KG1 (cell line): ENCODE measurements around the gene FGF8.
"Not testable (repeated sequence)": the region's sequence is repeated elsewhere in the genome, so short reads cannot be mapped to it uniquely, and the experiment has no call there.

Source experiments
- DNase-seq: peaks from one replicate; lab custom pipeline; 2025; lab: John Stamatoyannopoulos, UW

The FGF8 gene, protein sequence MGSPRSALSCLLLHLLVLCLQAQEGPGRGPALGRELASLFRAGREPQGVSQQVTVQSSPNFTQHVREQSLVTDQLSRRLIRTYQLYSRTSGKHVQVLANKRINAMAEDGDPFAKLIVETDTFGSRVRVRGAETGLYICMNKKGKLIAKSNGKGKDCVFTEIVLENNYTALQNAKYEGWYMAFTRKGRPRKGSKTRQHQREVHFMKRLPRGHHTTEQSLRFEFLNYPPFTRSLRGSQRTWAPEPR

DNA sequence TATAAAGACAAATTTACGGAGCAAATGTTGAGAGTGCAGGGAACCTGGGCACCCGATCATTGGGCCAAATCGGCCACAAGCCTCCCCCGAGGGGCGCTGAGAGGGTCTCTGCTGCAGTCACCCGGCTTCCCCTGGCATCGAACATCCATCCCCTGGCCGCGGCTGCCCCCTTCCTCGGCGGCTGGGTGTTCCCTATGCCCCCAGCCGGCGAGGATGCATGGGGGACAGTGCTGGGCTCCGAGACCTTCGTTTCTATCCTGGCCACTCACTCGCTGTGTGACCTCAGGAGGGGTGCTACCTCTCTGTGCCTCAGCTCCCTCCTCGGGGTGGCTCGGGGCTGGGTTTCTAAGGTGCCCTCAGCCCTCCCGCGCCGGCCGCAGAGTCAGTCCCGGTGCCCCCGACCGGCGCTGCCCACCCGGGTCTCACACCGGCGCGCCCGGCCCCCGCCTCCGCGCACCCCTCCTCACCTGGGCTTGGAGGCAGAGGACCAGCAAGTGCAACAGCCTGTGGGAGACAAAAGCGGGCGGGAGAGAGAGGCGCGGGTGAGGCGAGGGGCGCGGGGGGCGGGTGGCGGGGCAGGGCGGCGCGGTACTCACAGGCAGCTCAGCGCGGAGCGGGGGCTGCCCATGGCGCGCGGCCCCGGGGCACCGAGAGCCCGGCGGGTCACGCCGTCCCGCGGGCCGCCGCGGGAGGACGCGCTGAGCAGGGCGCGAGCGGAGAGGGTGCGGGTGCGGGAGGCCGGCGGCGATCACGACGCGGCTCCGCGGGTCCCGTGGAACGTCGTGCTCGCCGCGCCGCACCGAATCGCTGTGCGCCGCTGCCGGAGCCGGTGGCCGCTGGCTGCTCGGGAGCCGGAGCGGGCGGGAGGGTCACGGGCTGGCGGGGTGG is at the start of gene FGF8:
FGF8 (minus strand) TSS at position 842 of the 888 bp plus-strand sequence; CDS start at position 628, 214 bp downstream.
- DNase-seq: no peak

GRCh38 chr10:101824736-101825135 is 48.8 kb upstream of the FGF8 start:
- no peak for DNase-seq

DNA sequence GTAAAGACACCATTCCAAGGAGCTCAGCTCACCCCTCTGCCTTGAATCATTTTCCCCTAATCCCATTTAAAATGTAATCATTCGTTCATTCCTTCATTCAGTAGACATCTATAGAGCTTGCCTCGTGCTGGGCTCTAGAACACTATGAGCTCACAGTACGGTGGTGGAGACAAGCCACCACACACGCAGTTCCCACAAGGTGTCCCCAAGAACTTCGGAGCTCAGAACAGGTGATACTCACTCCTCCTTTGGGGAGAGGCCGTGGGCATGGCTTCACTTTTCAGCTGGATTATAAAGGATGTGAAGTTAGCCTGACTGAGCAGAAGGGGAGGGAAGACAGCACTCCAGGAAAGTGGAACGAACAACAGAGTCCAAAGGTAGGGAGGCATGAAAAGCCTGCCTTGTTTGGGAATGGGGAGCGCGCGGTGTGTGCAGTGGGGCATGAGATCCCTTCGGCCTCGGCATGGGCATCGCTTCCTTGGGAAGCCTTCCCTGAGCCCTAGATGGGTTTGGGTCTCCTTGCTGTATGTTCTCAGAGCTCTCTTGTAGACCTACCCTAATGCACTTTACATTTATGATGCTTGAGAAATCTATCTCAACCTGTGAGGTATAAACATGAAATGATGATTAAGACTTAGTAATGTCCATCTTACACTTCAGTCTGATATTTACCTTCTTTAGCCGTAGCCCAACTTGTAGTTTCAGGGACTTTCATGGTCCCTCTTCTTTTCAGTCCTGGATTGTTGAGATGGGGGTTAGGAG is 43.1 kb upstream of the FGF8 start:
- DNase-seq: no peak

GRCh38 chr10:101818119-101818871 is 42.4 kb upstream of the FGF8 start, which contains the start of gene OGA:
OGA (minus strand) TSS chr10:101818444; CDS start chr10:101818022, 422 bp downstream.
- peak; percentile 99 for DNase-seq

DNA sequence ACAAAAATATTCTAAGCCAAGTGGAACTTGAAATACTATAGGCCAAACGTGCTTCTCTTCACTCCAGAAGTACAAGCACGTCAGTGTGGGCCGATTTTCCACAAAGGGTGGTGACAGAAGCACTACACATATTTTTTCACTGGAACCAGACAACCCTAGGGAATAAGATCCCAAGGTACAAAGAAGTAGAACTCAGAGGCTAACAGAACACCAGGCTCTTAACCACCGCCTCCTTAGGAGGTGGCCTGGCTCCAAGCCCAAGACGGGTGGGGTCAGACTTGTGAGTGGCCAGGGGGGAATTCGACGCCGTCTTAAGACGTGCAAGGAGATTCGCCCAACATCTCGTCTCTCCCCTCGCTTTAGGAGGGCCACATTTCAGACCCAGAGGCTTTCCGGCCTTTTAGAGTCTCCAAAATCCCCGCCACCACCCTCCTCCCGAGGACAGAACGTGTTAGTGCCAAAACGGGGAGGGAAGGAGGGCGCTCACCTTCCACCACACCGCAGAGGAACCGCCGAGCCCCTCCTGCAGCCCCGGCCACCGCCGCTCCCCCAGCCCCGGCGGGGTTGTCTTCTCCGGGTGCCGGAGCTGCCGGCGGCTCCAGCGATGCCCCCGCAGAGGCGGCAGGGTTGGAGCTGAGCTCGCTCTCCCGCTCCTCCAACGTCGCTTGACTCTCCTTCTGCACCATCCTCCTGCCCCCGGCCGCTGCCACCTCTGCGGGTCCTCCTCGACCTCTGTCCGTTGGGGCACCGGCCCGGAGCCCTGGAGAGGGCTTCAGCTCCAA is 41.6 kb upstream of the FGF8 start:
- peak; percentile 36 for DNase-seq

DNA sequence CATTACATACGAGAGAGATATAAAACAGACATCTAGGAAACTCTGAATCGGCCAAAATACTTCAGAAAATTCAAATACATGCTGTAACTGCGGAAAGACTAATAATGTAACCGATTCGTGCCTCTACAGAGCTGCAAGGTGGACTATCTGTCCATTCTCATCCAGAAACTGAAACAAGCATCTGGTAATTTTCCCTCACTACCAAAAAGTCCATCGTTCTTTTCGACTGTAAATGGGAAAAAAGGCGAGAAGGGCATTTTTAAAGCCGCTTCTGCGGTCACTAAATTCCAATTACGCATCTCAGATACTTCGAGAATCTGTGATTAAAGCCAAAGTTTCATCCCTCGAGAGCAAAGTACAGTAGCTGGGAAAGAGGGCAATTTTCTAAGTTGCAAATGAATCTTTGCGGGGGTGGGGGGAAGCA is 41.0 kb upstream of the FGF8 start:
- no peak for DNase-seq

DNA sequence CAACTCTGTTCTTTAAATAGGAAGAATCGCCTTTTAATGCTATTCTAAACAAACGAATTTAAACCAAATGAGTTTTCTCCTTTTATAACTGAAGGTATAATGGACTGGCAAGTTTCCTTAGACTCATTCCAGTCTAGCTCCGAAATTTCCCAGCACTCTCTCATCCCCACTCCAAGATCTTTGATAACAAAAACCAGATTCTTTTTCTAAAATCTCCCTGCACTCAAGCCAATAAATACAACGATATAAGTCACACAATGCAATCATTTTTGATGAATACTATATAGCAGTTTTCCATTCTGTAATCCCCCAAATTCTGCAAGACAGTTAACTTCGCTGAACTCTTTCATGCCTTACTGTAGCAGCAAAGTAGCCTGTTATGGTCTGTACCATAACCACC is 40.5 kb upstream of the FGF8 start:
- DNase-seq: no peak

DNA sequence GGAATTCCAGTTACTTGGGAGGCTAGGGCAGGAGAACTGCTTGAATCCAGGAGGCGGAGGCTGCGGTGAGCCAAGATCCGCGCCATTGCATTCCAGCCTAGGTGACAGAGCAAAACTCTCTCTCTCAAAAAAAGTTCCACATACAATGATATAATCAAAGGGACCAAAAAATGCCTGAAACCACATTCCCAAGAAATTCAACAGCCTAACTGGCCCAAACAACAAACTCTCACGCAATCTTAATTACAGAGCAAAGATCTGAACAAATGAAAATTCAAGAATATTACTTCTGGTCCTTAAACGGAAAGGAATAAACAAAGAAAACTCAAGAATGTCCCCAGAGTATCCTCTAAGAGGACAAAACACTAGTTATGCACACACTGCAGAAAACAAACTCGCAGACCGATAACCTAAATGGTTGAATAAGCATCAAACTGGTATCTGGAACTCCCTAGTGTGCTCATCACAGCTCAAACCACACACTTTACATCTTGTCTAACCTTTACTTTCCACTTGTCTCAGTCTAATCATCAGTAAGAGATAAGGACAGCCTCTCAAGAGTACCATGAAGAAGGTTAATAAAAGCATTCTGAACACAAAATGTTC is 38.7 kb upstream of the FGF8 start:
- DNase-seq: no peak

- no peak for DNase-seq
Observed at GRCh38 chr10:101812606-101813005, 36.7 kb upstream of the FGF8 start.

DNA sequence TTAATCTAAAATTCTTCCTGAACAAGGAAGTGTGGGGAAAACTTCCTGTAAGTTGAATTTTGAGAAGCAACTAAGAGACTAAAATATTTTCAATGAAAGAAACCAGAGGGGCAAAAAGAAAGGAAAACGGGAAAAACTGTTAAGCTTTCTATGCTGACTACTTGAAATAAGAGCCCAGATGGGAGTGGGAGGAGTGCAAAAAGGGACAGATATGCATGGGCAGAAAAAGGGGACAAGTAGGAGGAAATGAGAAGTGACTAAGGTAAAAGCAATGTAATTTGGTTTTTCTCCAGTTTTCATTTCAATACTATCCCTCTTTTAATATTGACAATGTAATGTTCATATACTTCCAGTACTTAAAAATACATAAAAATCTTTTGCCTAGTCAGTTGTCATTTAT is 31.2 kb upstream of the FGF8 start:
- DNase-seq: no peak

- DNase-seq: no peak
Observed at GRCh38 chr10:101803511-101803910, 27.6 kb upstream of the FGF8 start.

GRCh38 chr10:101797403-101798059 is 21.6 kb upstream of the FGF8 start:
- DNase-seq: no peak

- no peak for DNase-seq
Observed at GRCh38 chr10:101793526-101793925, 17.6 kb upstream of the FGF8 start.

DNA sequence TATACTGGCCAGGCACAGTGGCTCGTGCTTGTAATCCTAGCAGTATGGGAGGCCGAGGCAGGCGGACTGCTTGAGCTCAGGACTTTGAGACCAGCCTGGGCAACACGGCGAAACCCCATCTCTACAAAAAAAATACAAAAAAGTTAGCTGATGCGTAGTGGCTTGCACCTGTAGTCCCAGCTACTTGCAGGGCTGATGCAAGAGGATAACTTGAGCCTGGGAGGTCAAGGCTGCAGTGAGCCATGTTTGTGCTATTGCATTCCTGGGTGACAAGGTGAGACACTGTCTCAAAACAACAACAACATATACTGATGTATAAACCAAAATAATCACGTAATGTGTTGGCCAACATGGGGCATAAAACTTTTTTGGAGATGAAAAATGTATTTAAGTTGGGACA is 13.8 kb upstream of the FGF8 start:
- DNase-seq: no peak

DNA sequence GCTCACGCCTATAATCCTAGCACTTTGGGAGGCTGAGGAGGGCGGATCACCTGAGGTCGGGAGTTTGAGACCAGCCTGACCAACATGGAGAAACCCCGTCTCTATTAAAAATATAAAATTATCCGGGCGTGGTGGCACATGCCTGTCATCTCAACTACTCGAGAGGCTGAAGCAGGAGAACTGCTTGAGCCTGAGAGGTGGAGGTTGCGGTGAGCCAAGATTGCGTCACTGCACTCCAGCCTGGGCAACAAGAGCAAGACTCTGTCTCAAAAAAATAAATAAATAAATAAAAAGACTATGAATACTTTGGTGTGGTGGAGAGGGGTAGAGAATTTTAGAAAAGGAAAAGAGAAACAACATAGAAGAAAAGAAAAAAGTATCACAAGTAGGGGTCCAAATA is 13.3 kb upstream of the FGF8 start:
- not testable (repeated sequence) for DNase-seq

GRCh38 chr10:101785801-101786200 is 9.9 kb upstream of the FGF8 start:
- DNase-seq: no peak

DNA sequence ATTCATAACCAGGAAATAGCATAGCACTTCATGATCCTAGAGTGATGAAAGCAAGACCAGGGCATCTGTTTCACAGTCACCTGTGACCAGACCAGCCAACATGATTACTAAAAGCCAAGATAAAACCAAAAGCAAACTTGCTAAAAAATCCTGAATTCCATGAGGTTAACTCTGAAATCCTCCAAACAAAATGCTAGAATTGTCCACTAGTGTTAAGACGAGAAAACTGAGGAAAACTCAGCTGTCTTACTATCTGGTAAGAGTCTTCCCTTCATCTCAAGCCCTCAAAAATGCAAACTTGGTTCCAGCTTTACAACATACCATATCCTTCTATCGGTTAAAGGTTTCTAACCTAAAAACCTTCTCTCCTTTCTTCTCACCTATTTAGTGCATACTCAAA is 8.6 kb upstream of the FGF8 start:
- DNase-seq: no peak

DNA sequence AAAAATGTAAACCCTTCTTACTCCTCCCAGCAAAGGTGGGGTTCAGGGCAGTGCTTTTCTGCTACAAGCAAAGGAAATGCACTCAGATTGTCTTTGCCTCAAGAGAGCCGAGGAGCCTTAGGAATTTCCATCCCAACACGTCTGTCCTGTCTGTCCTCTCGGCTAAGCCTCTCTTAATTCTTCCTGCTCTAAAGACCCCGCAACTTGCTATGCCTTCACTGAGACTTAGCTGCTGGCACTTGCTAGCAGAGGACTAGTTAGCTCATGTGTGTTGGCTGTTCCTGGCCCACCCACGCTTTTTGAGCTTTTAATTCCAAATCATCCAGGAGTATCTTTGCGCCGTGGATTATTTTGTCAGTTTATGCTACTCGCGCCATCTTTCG is 7.8 kb upstream of the FGF8 start:
- no peak for DNase-seq

DNA sequence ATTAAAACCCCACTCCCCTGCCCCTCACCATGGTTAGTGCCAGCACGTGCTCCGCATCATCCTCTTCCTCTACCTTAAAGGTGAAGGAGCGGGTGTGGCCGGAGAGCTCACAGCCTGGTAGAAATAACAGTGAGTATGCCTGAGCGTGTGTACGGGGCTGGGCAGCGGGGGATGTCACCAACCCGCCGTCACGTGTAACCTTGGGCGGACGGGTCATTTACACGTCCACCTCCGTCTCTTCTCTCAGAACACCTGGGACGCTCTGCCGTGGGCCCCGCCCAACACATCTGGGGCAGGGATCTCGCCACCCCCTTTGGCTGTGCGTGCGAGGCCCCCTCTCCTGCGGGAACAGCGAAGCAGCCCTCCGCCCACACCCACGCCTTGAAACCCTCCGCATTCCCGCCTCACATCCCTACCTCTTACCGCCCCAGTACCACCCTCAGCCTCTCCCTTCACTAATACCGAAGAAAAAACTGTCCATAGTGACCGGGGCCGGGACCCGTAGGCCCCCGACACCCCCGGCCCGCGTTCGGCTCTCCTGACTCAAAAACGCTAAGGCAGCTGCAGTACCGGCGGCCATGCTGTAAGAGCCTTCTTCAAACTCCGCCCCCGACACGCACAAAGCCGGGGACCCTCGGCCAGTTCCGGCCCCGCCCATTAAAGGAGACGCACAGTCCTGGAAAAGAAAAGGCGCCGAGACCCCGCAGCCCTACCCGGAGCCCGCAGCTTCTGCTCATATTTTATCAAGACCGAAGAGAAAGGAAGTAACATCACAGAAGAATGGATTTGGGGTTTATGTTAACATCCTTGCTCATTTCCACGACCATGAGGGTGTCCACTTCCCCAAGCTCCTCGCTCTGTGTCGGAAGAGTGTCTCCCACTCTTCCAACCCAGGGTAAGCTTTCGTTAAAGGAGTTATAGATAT is 7.2 kb upstream of the FGF8 start, which contains the start of gene NPM3:
NPM3 (minus strand) TSS at position 636 of the 925 bp plus-strand sequence; CDS start at position 580, 56 bp downstream.
- DNase-seq: peak; percentile 88
